NCI-H128 (cell line): Measurements from ENCODE around the gene LPAR2.
"Not testable (repeated sequence)": the region's sequence is repeated elsewhere in the genome, so short reads cannot be mapped to it uniquely, and the experiment has no call there.

Experiments
- DNase-seq: peaks from one replicate; lab custom pipeline; 2025; ENCODE audit not compliant: unreplicated experiment; lab: John Stamatoyannopoulos, UW

The LPAR2 gene

GRCh38 chr19:19602136-19602712 is 25.8 kb downstream of the LPAR2 start:
- DNase-seq, result no peak

GRCh38 chr19:19600793-19601330 is 27.2 kb downstream of the LPAR2 start:
- no peak for DNase-seq

DNA sequence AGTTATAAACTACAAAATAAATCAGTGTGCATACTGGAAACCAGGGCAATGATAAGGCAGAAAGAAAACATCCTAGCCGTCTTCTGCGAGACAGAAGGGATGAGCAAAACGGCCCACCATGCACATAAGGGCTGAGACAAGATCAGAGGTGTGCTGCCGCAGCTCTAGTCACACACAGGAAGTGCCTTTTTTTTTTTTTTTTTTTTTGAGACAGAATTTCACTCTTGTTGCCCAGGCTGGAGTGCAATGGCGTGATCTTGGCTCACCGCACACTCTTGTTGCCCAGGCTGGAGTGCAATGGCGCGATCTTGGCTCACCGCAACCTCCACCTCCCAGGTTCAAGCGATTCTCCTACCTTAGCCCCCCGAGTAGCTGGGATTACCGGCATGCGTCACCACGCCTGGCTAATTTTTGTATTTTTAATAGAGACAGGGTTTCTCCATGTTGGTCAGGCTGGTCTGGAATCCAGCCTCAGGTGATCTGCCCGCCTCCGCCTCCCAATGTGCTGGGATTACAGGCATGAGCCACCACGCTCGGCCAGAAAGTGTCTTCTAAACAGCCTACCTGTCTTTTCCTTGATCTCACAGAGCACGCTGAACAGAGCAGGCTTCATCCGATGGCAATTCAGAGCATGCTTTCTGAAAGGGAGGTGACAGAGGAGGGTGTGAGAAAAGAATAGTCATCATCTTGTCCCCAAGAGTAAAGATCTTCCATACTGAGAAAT is 29.1 kb downstream of the LPAR2 start:
- not testable (repeated sequence) for DNase-seq

- DNase-seq, result no peak
Measured at GRCh38 chr19:19597809-19598306, 30.2 kb downstream of the LPAR2 start.

DNA sequence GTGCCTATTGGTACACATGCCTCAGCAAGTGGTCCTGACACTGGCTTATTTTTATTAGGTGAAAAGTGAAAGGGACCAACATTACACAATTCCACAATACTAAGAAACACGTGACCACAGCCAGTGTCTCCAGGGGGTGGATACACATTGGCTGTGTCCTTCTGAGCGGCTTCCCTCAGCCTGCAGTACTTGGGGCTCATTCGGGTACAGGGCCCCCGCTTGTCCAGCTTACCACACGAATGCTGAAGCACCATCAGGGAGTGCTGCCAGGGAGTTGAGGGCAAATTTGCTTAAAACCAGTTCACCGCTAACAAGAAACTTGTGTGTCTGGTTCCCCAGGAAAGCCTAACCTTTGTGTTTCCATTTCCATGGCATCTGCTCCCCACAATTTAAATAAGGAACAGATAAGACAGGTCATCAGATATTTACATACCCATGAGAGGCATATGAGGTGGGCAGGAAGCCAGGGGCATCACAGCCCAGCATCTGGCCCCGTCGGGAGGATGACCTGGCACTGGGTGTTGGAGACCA is 32.8 kb downstream of the LPAR2 start:
- DNase-seq, result no peak

- DNase-seq, result no peak
Measured at GRCh38 chr19:19594381-19594780, 33.6 kb downstream of the LPAR2 start.

GRCh38 chr19:19592690-19593089 is 35.3 kb downstream of the LPAR2 start:
- no peak for DNase-seq

GRCh38 chr19:19591133-19591825 is 36.7 kb downstream of the LPAR2 start:
- DNase-seq, result no peak

- DNase-seq, result no peak
Measured at GRCh38 chr19:19588546-19588945, 39.5 kb downstream of the LPAR2 start.

DNA sequence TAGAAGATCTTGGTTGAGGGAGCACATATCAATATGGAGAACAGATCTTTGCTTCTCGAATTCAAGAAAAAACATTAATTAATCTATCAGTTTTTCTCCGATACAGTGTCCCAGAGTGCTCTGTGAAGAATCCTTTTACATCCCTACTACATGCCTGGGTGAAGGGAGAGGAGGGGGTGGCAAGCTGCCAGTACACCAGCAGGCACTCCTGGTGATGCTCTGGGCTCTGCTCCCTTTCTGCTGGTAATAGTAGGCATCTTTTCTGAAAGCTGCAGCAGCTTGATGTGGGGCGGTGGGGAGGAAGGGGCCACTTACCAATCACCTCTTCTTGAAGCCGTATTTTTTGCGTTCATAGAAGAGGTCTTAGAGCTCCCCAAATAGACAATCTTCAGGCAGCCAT is 40.2 kb downstream of the LPAR2 start:
- no peak for DNase-seq

DNA sequence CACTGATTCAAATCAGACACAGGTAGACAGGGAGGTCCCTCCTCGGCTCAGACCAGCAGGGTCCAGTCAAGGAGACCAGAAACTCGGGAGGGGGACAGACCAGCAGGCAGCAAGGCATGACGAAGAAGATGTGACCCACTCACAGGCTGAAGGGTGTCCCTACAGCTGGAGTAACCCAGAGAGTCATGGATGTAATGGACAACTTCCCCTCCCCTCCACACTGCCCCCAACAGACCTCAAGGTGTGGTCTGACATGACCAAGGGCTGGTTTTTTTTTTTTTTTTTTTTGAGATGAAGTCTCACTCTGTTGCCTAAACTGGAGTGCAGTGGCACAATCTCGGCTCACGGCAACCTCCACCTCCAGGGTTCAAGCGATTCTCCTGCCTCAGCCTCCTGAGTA is 43.7 kb downstream of the LPAR2 start:
- DNase-seq, result no peak

- no peak for DNase-seq
Measured at GRCh38 chr19:19582471-19582870, 45.5 kb downstream of the LPAR2 start.

DNA sequence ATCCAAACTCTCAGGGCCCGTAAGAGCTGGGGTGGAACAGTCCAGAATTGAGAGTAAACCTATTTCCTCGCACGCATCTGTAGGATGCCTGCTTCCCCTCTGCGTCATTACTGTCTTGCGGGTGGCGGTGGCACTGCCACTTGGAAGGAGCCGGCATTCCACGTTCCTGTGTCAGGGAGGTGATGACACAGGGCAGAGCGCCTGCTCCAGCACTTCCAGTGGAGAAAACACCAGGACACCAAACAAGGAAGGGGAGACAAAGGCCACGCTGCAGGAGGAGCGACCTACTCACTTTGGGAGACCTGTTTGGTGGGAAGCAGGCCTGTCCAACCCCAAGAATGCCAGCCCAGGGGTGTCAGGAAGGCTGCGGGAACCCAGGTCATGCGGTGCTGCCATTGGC is 46.6 kb downstream of the LPAR2 start:
- DNase-seq, result no peak

DNA sequence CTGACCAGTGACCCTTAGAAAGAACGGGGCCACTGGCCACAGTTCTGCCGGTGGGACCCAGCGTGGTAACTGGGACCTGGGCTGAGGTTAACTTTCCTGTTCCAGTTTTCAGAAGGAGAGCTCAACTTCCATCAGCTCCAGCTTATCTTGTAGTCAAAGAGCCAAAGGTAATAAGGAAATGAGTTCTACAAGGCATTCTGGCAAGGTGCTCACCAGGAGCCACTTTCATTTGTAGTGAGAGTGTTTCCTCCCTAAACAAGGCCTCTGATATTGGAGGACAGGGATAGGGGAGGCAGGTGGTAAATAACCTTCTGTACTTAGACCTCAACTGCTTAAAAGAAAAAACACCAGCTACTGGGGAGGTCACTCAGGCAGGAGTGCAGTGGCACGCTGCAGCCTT is 47.6 kb downstream of the LPAR2 start:
- DNase-seq, result no peak

DNA sequence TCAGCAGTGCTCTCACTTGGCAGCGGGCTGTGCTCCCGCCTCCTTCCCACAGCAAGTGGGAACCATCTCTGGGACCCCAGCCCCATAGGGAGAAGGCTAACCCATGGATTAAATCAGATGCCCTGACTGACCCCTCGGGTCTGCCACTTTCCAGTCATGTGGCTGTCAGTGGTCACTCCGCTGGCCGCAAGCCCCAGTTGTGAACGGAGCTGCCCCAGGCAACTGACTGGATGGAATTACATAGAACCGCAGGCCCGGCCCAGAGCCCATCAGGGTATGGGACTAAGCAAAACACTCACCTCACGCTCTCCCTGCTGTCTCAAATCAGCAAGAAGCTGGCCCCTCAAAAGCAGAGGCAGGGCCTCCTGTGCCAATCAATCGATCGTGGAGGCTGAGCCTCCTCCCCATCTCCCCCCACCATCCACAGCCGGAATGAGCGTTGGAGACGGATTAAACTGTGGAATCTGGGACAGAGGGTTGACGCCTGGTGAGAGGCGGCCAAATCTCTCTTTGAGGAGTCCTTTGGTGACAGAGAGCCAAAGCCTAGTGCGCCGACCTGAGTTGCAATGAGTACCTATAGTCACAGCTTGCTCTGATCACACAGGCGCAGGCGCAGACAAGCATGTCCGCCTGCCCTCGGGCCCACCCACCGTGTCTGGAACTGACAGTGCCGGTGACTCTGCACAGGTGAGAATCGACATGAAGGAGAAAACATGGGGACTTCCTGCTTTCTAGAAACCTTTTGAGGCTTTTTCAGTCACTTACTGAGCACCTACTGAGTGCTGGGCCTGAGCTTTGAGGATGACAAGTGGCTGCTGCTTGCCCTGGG is 48.3 kb downstream of the LPAR2 start:
- DNase-seq, result no peak

- DNase-seq, result no peak
Measured at GRCh38 chr19:19578252-19578651, 49.8 kb downstream of the LPAR2 start.

DNA sequence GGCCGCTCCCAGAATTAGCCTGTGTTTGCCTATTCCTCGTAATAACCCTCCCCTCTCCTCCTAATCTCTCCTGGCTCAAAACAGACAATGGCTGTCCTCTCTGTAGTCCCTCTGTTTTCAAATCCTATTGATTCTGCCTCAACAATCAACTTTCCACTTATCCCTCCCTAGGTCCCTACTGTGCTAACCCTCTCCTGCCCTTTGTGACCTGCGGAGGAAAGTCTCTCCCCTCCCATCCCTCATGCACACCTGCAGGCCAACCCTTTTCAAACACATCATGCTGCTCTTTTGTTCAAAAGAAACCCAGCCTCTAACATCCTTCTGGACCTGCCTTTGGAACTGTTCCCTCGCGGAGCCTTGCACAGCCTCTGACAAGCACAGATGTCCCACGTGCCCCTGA is 52.6 kb downstream of the LPAR2 start:
- no peak for DNase-seq
